ENCODE results near the gene SPRN. TPM values are rescaled to one million over a fixed set of nuclear protein-coding genes. Genes with fewer than 3 reads are reported as not detected.

The SPRN gene
- polyA plus RNA-seq, 2 of the 4 experiments (the other 2 are of a cell fraction), result 0.06 to 0.15 TPM

- no peak for TF ChIP-seq USF2 (IDR thresholded peaks at IDR 0.05)
Measured at GRCh38 chr10:133421336-133422222, 2.8 kb downstream of the SPRN start (continued).

- no peak overlapping the region for H3K27ac ChIP-seq
- 78% methylated on average over 6 of the region's 6 CpGs for WGBS (ENCODE audit: missing lambda C conversion rate)
- H3K4me2 ChIP-seq, result no peak overlapping the region
- POLR2A ChIA-PET, result no interaction called here
- ATAC-seq (no peak), DNase-seq (ENCODE audit: low read depth in 1 of 2, low spot score in 1 of 2) (no peak), FAIRE-seq (no peak)
- H3K4me3 ChIP-seq, result no peak overlapping the region
- CTCF ChIA-PET, result interaction anchor here (1.0 to 3.8 kb wide), 4 partner anchors 9 to 100 kb away, joined by 4 to 23 read pairs (median 8); no protein-coding TSS in a partner anchor
- peaks cover 7% of the 10 kb centered on the region; the same call in 2 of the 3 replicates for H3K4me1 ChIP-seq
- H3K9me3 ChIP-seq, result no peaks in the 10 kb centered on the region
- no peak for TF ChIP-seq RFX5 (IDR thresholded peaks at IDR 0.05)
- TF ChIP-seq CHD4 (IDR thresholded peaks at IDR 0.05; ENCODE audit: borderline replicate concordance), result no peak
- no peak for TF ChIP-seq EHMT2 (IDR thresholded peaks at IDR 0.05; ENCODE audit: low read depth)
- TF ChIP-seq SMC3 (IDR thresholded peaks at IDR 0.05), result no peak
- TF ChIP-seq E2F6 (IDR thresholded peaks at IDR 0.05; ENCODE audit: borderline replicate concordance, low read depth), result no peak
- TF ChIP-seq KDM1A (IDR thresholded peaks at IDR 0.05; ENCODE audit: low read depth), result no peak
- no peak for TF ChIP-seq MAX (IDR thresholded peaks at IDR 0.05)
- no peak for TF ChIP-seq MAFK (IDR thresholded peaks at IDR 0.05; ENCODE audit: partially characterized antibody)
- no peak for TF ChIP-seq RAD21 (conservative IDR thresholded peaks at IDR 0.05 in 1 of 2, IDR thresholded peaks at IDR 0.05 in 1 of 2)
- TF ChIP-seq FOSB (CRISPR knock-in tag; IDR thresholded peaks at IDR 0.05), result no peak
- TF ChIP-seq HES2 (IDR thresholded peaks at IDR 0.05), result no peak
- no peak for TF ChIP-seq CEBPB (IDR thresholded peaks at IDR 0.05)
- TF ChIP-seq JUNB (IDR thresholded peaks at IDR 0.05), result no peak
- TF ChIP-seq POLR2A (IDR thresholded peaks at IDR 0.05; ENCODE audit: low read length), result no peak
- TF ChIP-seq ZC3H11A (IDR thresholded peaks at IDR 0.05), result no peak
- no peak for TF ChIP-seq NR3C1 (IDR thresholded peaks at IDR 0.05)
- TF ChIP-seq CBX2 (IDR thresholded peaks at IDR 0.05; ENCODE audit: borderline replicate concordance, low read depth), result no peak
- TF ChIP-seq BHLHE40 (IDR thresholded peaks at IDR 0.05; ENCODE audit: low read depth, low read length), result no peak
- no peak for TF ChIP-seq TFCP2L1 (CRISPR knock-in tag; IDR thresholded peaks at IDR 0.05)
- no peak for TF ChIP-seq KDM5A (IDR thresholded peaks at IDR 0.05)
Measured at GRCh38 chr10:133420579-133420978, 3.8 kb downstream of the SPRN start.

GRCh38 chr10:133420028-133420427 lies 4.4 kb downstream of the SPRN start:
- ChIA-PET CTCF (interaction anchor here (1.0 to 3.8 kb wide), 4 partner anchors 8 to 100 kb away, joined by 4 to 23 read pairs (median 8); no protein-coding TSS in a partner anchor), POLR2A (no interaction called here)
- Histone ChIP-seq H3K4me1 (peaks cover 7% of the 10 kb centered on the region; the same call in 2 of the 3 replicates), H3K9me3 (no peaks in the 10 kb centered on the region), H3K4me3 (no peak overlapping the region), H3K4me2 (no peak overlapping the region), H3K27ac (no peak overlapping the region)
- DNase-seq (ENCODE audit: low read depth in 1 of 2, low spot score in 1 of 2), result no peak
- ATAC-seq, result no peak
- 92% methylated on average over 15 of the region's 17 CpGs for WGBS (ENCODE audit: missing lambda C conversion rate)
- no peak for TF ChIP-seq PBX3 (IDR thresholded peaks at IDR 0.05)
- TF ChIP-seq PHF8 (IDR thresholded peaks at IDR 0.05; ENCODE audit: borderline replicate concordance, low read depth), result no peak
- TF ChIP-seq MAZ (IDR thresholded peaks at IDR 0.05; ENCODE audit: borderline replicate concordance, low read depth, low read length), result no peak
- no peak for TF ChIP-seq ESRRA (IDR thresholded peaks at IDR 0.05; ENCODE audit: borderline replicate concordance, low read length)
- TF ChIP-seq ZNF302 (CRISPR knock-in tag; IDR thresholded peaks at IDR 0.05), result no peak
- no peak for TF ChIP-seq TP53 (CRISPR knock-in tag; IDR thresholded peaks at IDR 0.05)
- TF ChIP-seq HDAC2 (IDR thresholded peaks at IDR 0.05), result no peak
- TF ChIP-seq POLR2AphosphoS2 (conservative IDR thresholded peaks at IDR 0.05; ENCODE audit: low read length), result no peak
- TF ChIP-seq RNF2 (IDR thresholded peaks at IDR 0.05; ENCODE audit: borderline replicate concordance, low read depth), result no peak
- TF ChIP-seq NR3C1 (IDR thresholded peaks at IDR 0.05), result no peak
- TF ChIP-seq SREBF2 (IDR thresholded peaks at IDR 0.05), result no peak
- TF ChIP-seq FOXS1 (CRISPR knock-in tag; IDR thresholded peaks at IDR 0.05), result no peak
- no peak for TF ChIP-seq HES2 (IDR thresholded peaks at IDR 0.05)
- FAIRE-seq, result no peak
